Naive thymus-derived CD4-positive, alpha-beta T cell (primary cell): ENCODE data around the gene DYNLT5. TPM values are rescaled to one million over a fixed set of nuclear protein-coding genes. Genes with fewer than 3 reads are reported as not detected.
"Not testable (repeated sequence)": the region's sequence is repeated elsewhere in the genome, so short reads cannot be mapped to it uniquely, and the experiment has no call there.

ENCODE experiments used
- ATAC-seq: fragments of 150-1000 bp; cut with Tn5 transposase; 2 replicates; pipeline ENCODE4 v1.10.0; 2021; ENCODE audit warnings: mild to moderate bottlenecking, moderate library complexity
- CTCF ChIA-PET: fragments of 350-600 bp; sonication (Branson Sonifier 250); formaldehyde crosslinking; loops from one replicate; lab custom pipeline; 2021; ENCODE audit warnings: antibody characterized with exemption; lab: Charles Lee
- POLR2A ChIA-PET: fragments of 350-600 bp; sonication (Branson Sonifier 250); formaldehyde crosslinking; loops from one replicate; lab custom pipeline; 2021; ENCODE audit warnings: antibody characterized with exemption, inconsistent platforms; lab: Charles Lee
- DNase-seq, 9 donors: peaks; one replicate each; pipeline versions ENCODE4 v3.0.0 to v3.0.0-alpha.2; 2020 to 2022; ENCODE audit warnings: mixed read lengths in 1 of 9
- H3K27ac ChIP-seq: one replicate; pipeline ENCODE4 v1.7.0; 2013; ENCODE audit warnings: mild to moderate bottlenecking, low read depth, low read length, moderate library complexity
- H3K27me3 ChIP-seq, 2 donors: one replicate each; pipeline ENCODE4 v1.7.0; 2013; ENCODE audit warnings: low read length in 2 of 2, mild to moderate bottlenecking in 2 of 2, moderate library complexity in 2 of 2; ENCODE audit not compliant: control insufficient read depth in 2 of 2, insufficient read depth in 2 of 2
- H3K36me3 ChIP-seq, 3 experiments: 1 replicate in 2 of 3; 2 replicates in 1 of 3; pipeline ENCODE4 v1.7.0; 2013; ENCODE audit warnings: low read length in 3 of 3, mild to moderate bottlenecking in 3 of 3, moderate library complexity in 1 of 3; ENCODE audit not compliant: insufficient read depth in 3 of 3, control insufficient read depth in 2 of 3
- H3K4me1 ChIP-seq, 2 donors: one replicate each; pipeline ENCODE4 v1.7.0; 2013; ENCODE audit warnings: low read length in 2 of 2, mild to moderate bottlenecking in 2 of 2, moderate library complexity in 1 of 2; ENCODE audit not compliant: control insufficient read depth in 2 of 2, insufficient read depth in 2 of 2
- H3K4me3 ChIP-seq: 2 replicates; pipeline ENCODE4 v1.7.0; 2013; ENCODE audit warnings: mild to moderate bottlenecking, low read length
- H3K9me3 ChIP-seq, 3 experiments: 1 replicate in 2 of 3; 2 replicates in 1 of 3; pipeline ENCODE4 v1.7.0; 2013; ENCODE audit warnings: low read length in 3 of 3; ENCODE audit not compliant: control insufficient read depth in 2 of 3
- H3K27ac Mint-ChIP-seq, 9 donors: one replicate each; pipeline ENCODE4 v1.8.0; 2020 to 2022; ENCODE audit warnings: mixed read lengths in 9 of 9, mild to moderate bottlenecking in 8 of 9, moderate library complexity in 5 of 9, inconsistent platforms in 2 of 9
- H3K27me3 Mint-ChIP-seq, 5 donors: one replicate each; pipeline ENCODE4 v1.8.0; 2021 to 2022; ENCODE audit warnings: mixed read lengths in 5 of 5, mild to moderate bottlenecking in 1 of 5
- H3K36me3 Mint-ChIP-seq, 5 donors: one replicate each; pipeline ENCODE4 v1.8.0; 2020 to 2022; ENCODE audit warnings: mixed read lengths in 5 of 5, mild to moderate bottlenecking in 3 of 5, inconsistent platforms in 1 of 5
- H3K4me1 Mint-ChIP-seq, 7 donors: one replicate each; pipeline ENCODE4 v1.8.0; 2020 to 2022; ENCODE audit warnings: mixed read lengths in 7 of 7, mild to moderate bottlenecking in 3 of 7, inconsistent platforms in 1 of 7
- H3K4me3 Mint-ChIP-seq, 10 donors: one replicate each; pipeline ENCODE4 v1.8.0; 2020 to 2022; ENCODE audit warnings: mild to moderate bottlenecking in 10 of 10, mixed read lengths in 10 of 10, moderate library complexity in 6 of 10, inconsistent platforms in 2 of 10
- H3K9me3 Mint-ChIP-seq, 11 donors: one replicate each; pipeline ENCODE4 v1.8.0; 2020 to 2022; ENCODE audit warnings: mixed read lengths in 11 of 11, mild to moderate bottlenecking in 4 of 11, inconsistent platforms in 1 of 11, moderate library complexity in 1 of 11
- intact Hi-C, 2 donors: fragments of 100-400 bp; cut with micrococcal nuclease; formaldehyde crosslinking; loops; one replicate each; pipeline ENCODE4 v1.15.1; 2023
- polyA plus RNA-seq, 2 donors: library from polyadenylated mRNA; unstranded; fragments of 300-500 nt; fragmentation: Illumina TruSeq; gene quantifications; one replicate each; pipeline ENCODE4 v1.2.3, GENCODE V29; 2021
- total RNA-seq, 6 experiments: library from RNA in 5 of 6; stranded (reverse) in 5 of 6; gene quantifications; 1 replicate in 5 of 6; 2 replicates in 1 of 6; pipeline ENCODE4 v1.2.3 and lab custom pipeline; 2021 to 2026

DYNLT5 gene
- total and polyA plus RNA-seq, 7 experiments from 2014 or later = 0.46 TPM; not detected in 6

DNA sequence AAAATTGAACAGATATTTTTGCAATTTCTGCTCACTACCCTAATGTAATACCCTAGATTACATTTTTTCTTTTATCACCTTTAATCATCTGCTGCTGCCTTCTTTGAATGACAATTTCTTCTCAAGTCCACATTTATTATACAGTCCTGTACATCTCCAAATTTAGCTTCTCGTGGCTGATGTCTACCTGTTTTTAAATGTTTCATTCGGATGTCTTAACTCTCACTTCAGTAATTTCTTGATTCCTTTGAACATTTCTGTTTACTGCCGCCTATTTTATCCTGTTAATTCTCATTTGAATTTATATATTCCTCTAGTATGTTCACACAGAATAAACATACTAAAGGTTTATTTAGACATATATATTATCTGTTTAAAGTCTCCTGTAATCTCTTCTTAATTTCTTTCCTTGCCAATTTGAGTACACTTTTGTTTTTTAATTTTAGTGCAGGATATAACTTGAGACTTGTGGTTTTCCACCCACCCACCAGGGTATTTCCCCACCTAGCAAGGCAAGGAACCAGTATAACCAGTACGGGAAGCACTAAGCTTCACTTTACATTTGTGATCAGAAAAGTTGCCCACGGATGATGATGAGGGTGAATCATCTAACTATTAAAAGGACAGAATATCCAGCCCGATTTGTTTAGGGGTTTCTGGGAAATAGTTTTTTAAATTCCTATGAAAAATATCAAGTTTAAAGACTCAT is 36.1 kb downstream of the DYNLT5 start:
- Mint-ChIP-seq H3K36me3 (no peaks in the 10 kb centered on the region), H3K27ac (peak overlapping the region; percentile 11 to 73 (median 44)), H3K4me3 (peak overlapping the region; percentile 6 to 87 (median 64)), H3K27me3 (no peaks in the 10 kb centered on the region), H3K9me3 (peaks cover 0 to 3% (median 0%) of the 10 kb centered on the region in 11 donors), H3K4me1 (peaks cover 11 to 26% (median 14%) of the 10 kb centered on the region in 7 donors)
- Histone ChIP-seq H3K4me1 (peaks cover 0 to 6% of the 10 kb centered on the region in 2 donors), H3K27me3 (no peaks in the 10 kb centered on the region), H3K27ac (no peak overlapping the region), H3K9me3 (no peaks in the 10 kb centered on the region), H3K36me3 (no peaks in the 10 kb centered on the region), H3K4me3 (no peak overlapping the region)
- CTCF ChIA-PET = interaction anchor here (0.6 to 1.7 kb wide), 4 partner anchors 10 to 510 kb away, joined by 3 to 6 read pairs (median 4); no protein-coding TSS in a partner anchor
- POLR2A ChIA-PET = interaction anchor here (0.9 kb wide), 1 partner anchor 8 kb away, joined by 4 read pairs; no protein-coding TSS in a partner anchor
- ATAC-seq (peak; percentile 86), DNase-seq (peak in 8 of 9 donors; percentile 21 to 61 (median 42))
- intact Hi-C loops = no loop called here

DNA sequence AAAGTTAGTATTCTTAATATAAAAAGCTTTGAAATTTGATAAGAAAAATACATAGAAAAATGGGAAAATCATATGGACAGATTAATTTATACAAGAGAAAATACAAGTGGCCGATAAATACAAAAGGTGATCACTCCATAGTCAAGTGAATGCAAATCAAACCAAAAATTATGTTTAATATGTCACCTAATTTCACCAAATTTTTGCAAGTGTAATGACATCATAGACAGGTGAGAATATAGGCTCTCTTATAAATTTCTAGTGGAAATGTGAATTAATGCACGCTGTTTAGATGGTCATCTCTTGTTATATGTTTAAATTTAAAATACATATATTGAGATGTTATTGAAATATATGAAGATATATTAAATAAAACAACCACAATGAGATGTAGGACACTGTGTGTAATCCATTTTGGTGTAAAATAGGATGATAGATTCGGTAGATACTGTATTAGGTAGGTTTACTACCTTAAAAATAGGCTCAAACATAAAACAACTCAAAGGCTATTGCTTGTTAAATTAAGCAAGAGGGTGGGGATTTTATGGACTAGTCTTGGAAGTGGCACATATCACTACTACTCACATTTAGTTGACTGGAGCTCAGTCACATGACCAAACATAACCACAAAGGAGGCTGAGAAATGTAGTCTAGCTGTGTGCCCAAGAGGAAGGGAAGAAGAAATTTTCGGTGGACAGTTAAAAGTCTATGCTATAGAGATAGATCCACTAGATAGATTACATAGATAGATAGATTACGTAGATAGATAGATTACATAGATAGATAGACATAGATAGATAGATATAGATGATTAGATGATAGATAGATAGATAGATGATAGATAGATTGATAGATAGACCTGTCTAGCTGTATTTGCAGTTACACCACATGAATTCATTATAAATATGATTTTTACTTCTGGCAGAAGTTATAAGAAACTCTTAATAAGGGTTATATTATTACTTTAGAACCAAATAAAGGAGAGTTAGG is 39.7 kb downstream of the DYNLT5 start:
- DNase-seq (no peak), ATAC-seq (no peak)
- Histone ChIP-seq H3K9me3 (no peaks in the 10 kb centered on the region), H3K4me1 (peaks cover 0 to 6% of the 10 kb centered on the region in 2 donors), H3K27me3 (no peaks in the 10 kb centered on the region), H3K36me3 (no peaks in the 10 kb centered on the region), H3K4me3 (no peak overlapping the region), H3K27ac (no peak overlapping the region)
- ChIA-PET POLR2A (interaction anchor here (0.7 to 1.0 kb wide), 2 partner anchors 9 to 38 kb away, joined by 3 to 5 read pairs; partner anchors contain the start of gene INSL5), CTCF (interaction anchor here (0.9 kb wide), 1 partner anchor 9 kb away, joined by 3 read pairs; the partner anchor contains the start of gene INSL5)
- no peaks in the 10 kb centered on the region for H3K27me3 Mint-ChIP-seq
- H3K4me1 Mint-ChIP-seq = peaks cover 11 to 18% (median 12%) of the 10 kb centered on the region in 7 donors
- no peaks in the 10 kb centered on the region for H3K36me3 Mint-ChIP-seq
- intact Hi-C loops = no loop called here
- H3K27ac Mint-ChIP-seq = no peak overlapping the region
- H3K9me3 Mint-ChIP-seq = peaks cover 0 to 7% (median 0%) of the 10 kb centered on the region in 11 donors
- no peak overlapping the region for H3K4me3 Mint-ChIP-seq

DNA sequence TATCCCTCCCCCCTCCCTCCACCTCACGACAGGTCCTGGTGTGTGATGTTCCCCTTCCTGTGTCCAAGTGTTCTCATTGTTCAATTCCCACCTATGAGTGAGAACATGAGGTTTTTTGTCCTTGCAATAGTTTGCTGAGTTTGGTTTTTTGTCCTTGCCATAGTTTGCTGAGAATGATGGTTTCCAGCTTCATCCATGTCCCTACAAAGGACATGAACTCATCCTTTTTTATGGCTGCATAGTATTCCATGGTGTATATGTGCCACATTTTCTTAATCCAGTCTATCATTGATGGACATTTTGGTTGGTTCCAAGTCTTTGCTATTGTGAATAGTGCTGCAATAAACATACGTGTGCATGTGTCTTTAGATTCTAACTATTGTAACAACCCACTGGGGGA is 43.6 kb downstream of the DYNLT5 start:
- H3K9me3 ChIP-seq, H3K9me3 Mint-ChIP-seq, H3K36me3 Mint-ChIP-seq, H3K4me3 Mint-ChIP-seq, H3K4me1 ChIP-seq, CTCF ChIA-PET, H3K27ac ChIP-seq, H3K36me3 ChIP-seq, H3K27me3 Mint-ChIP-seq, H3K27ac Mint-ChIP-seq, DNase-seq, H3K4me1 Mint-ChIP-seq, intact Hi-C loops, H3K4me3 ChIP-seq, ATAC-seq, H3K27me3 ChIP-seq: not testable (repeated sequence)
- POLR2A ChIA-PET = interaction anchor here (0.7 kb wide), 1 partner anchor 1022 kb away, joined by 5 read pairs; no protein-coding TSS in a partner anchor

DNA sequence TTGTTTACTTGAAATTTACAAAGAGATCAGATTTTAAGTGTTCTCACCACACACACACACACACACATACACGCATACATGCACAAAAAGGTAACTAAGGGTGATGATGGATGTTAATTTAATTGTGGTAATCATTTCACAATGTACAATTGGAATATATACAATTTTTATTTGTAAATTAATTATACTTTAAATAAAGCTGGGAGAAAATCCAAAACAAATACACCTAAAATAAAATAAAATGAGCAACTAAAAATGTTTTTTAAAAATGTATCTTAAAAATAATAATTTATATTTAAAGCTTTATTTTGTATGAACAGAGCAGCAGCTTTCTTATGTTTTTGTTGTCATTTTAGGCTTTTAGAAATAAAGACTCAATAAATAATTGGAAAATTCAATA is 57.0 kb downstream of the DYNLT5 start:
- Mint-ChIP-seq H3K27me3 (peaks cover 0 to 6% (median 0%) of the 10 kb centered on the region in 5 donors), H3K4me3 (no peak overlapping the region), H3K9me3 (peaks cover 0 to 5% (median 0%) of the 10 kb centered on the region in 11 donors), H3K36me3 (no peaks in the 10 kb centered on the region), H3K27ac (no peak overlapping the region), H3K4me1 (no peaks in the 10 kb centered on the region)
- H3K4me1 ChIP-seq = no peaks in the 10 kb centered on the region
- H3K27me3 ChIP-seq = no peaks in the 10 kb centered on the region
- POLR2A ChIA-PET = no interaction called here
- no peak for DNase-seq
- H3K27ac ChIP-seq = no peak overlapping the region
- intact Hi-C loops = no loop called here
- no peaks in the 10 kb centered on the region for H3K36me3 ChIP-seq
- CTCF ChIA-PET = interaction anchor here (0.9 kb wide), 1 partner anchor 13 kb away, joined by 3 read pairs; no protein-coding TSS in a partner anchor
- no peak overlapping the region for H3K4me3 ChIP-seq
- no peak for ATAC-seq
- H3K9me3 ChIP-seq = no peaks in the 10 kb centered on the region

DNA sequence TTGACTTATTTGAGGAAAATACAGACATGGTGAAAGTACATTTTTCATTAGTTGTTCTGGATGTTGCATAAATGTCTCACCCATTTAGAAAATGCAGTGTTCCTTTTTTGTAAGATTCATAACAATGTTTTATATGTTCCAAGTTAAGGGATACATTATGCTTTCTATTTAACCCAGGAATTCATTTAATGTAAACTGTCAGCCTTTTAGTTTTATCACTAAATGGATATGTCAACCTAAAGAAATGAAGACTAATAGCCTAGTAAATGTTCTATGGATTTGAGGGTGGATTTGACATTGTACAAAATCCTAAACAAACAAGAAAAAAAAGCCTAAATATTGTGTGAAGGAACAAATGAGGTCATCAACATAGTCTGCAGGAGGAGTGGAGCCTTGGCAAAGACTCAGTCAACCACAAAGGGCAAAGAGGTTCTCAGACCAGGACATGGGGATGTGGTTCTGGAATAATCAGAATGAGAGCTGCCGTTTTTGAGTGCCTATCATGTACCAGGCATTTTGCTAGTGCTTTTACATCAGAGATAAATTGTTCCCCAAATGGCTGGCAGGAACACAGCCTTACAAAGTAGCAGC is 57.6 kb downstream of the DYNLT5 start:
- H3K27me3 Mint-ChIP-seq = peaks cover 0 to 8% (median 0%) of the 10 kb centered on the region in 5 donors
- H3K27me3 ChIP-seq = peaks cover 0 to 1% of the 10 kb centered on the region in 2 donors
- H3K4me1 Mint-ChIP-seq = no peaks in the 10 kb centered on the region
- CTCF ChIA-PET = interaction anchor here (0.9 kb wide), 1 partner anchor 13 kb away, joined by 3 read pairs; no protein-coding TSS in a partner anchor
- H3K36me3 ChIP-seq = no peaks in the 10 kb centered on the region
- H3K9me3 Mint-ChIP-seq = peaks cover 0 to 5% (median 0%) of the 10 kb centered on the region in 11 donors
- no peak overlapping the region for H3K27ac ChIP-seq
- POLR2A ChIA-PET = no interaction called here
- H3K27ac Mint-ChIP-seq = no peak overlapping the region
- no peak overlapping the region for H3K4me3 ChIP-seq
- intact Hi-C loops = no loop called here
- no peak for ATAC-seq
- no peaks in the 10 kb centered on the region for H3K36me3 Mint-ChIP-seq
- no peak overlapping the region for H3K4me3 Mint-ChIP-seq
- no peaks in the 10 kb centered on the region for H3K9me3 ChIP-seq
- H3K4me1 ChIP-seq = no peaks in the 10 kb centered on the region
- DNase-seq = no peak

DNA sequence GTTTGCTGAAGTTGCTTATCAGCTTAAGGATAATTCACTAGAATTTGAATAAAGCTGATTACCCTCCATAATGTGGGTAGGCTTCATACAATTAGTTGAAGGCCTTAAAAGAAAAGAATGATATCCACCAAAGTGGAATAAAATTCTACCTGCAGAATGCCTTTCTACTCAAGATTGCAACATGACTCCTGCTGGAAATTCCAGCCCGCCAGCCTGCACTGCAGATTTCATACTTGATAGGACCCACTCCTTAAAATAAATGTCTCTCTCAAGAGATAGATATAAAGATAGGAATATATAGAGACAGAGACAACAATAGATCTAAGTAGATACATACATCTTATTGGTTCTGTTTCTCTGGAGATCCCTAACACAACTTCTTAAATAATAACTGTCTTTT is 72.5 kb downstream of the DYNLT5 start:
- Histone ChIP-seq H3K36me3 (no peaks in the 10 kb centered on the region), H3K4me1 (no peaks in the 10 kb centered on the region), H3K27ac (no peak overlapping the region), H3K27me3 (no peaks in the 10 kb centered on the region), H3K4me3 (no peak overlapping the region), H3K9me3 (no peaks in the 10 kb centered on the region)
- H3K9me3 Mint-ChIP-seq = peaks cover 0 to 4% (median 0%) of the 10 kb centered on the region in 11 donors
- H3K36me3 Mint-ChIP-seq = peaks cover 0 to 5% (median 0%) of the 10 kb centered on the region in 5 donors
- H3K27me3 Mint-ChIP-seq = peaks cover 0 to 2% (median 0%) of the 10 kb centered on the region in 5 donors
- intact Hi-C loops = no loop called here
- no peaks in the 10 kb centered on the region for H3K4me1 Mint-ChIP-seq
- DNase-seq (no peak), ATAC-seq (no peak)
- POLR2A ChIA-PET = no interaction called here
- CTCF ChIA-PET = interaction anchor here (0.6 kb wide), 1 partner anchor 675 kb away, joined by 3 read pairs; no protein-coding TSS in a partner anchor
- no peak overlapping the region for H3K27ac Mint-ChIP-seq
- H3K4me3 Mint-ChIP-seq = no peak overlapping the region
